SU-DHL-6 (cell line): Measurements from ENCODE around the gene ANKIB1.

Source experiments
- H2AFZ ChIP-seq: fragments of 200-600 bp; sonication (generic); 2 replicates; pipeline ENCODE4 v1.6.1; 2014; ENCODE audit warnings: low read depth, mild to moderate bottlenecking, moderate library complexity, mixed read lengths, antibody characterized with exemption, low read length; ENCODE audit not compliant: severe bottlenecking
- H3F3A ChIP-seq: fragments of 200-600 bp; shearing (Covaris generic); 2 replicates; pipeline ENCODE4 v1.6.0; 2016; ENCODE audit warnings: antibody characterized with exemption, mild to moderate bottlenecking; ENCODE audit not compliant: insufficient read depth
- H3K27ac ChIP-seq: fragments of 200-600 bp; sonication (generic); 2 replicates; pipeline ENCODE4 v1.5.1; 2016; ENCODE audit warnings: low read depth, mild to moderate bottlenecking, low read length, moderate library complexity, mixed read lengths
- H3K27me3 ChIP-seq: fragments of 200-600 bp; sonication (generic), shearing (Covaris generic); 2 replicates; pipeline ENCODE4 v1.6.0; 2014; ENCODE audit warnings: mild to moderate bottlenecking, low read length
- H3K36me3 ChIP-seq: fragments of 200-600 bp; sonication (generic); 2 replicates; pipeline ENCODE4 v1.6.1; 2014; ENCODE audit warnings: mild to moderate bottlenecking, low read length, mixed read lengths
- H3K4me2 ChIP-seq: fragments of 300-600, 200-600 bp; shearing (Covaris generic), sonication (generic); 2 replicates; pipeline ENCODE4 v1.6.0; 2014; ENCODE audit warnings: low read length, low read depth, mild to moderate bottlenecking; ENCODE audit not compliant: poor library complexity, severe bottlenecking
- H3K4me3 ChIP-seq: fragments of 200-600 bp; sonication (generic); 2 replicates; pipeline ENCODE4 v1.5.1; 2014; ENCODE audit warnings: antibody characterized with exemption, low read length, mild to moderate bottlenecking, mixed read lengths; ENCODE audit not compliant: insufficient read depth, poor library complexity, severe bottlenecking
- H3K79me2 ChIP-seq: fragments of 200-600 bp; sonication (generic); 2 replicates; pipeline ENCODE4 v1.6.1; 2014; ENCODE audit warnings: mild to moderate bottlenecking, low read length, moderate library complexity; ENCODE audit not compliant: insufficient read depth
- H3K9ac ChIP-seq: fragments of 200-600 bp; sonication (generic); 2 replicates; pipeline ENCODE4 v1.7.0; 2014; ENCODE audit warnings: mild to moderate bottlenecking, low read length
- H3K9me2 ChIP-seq: fragments of 200-600 bp; sonication (generic); replicated peaks from 2 replicates; pipeline ENCODE4 v1.6.1; 2014; ENCODE audit warnings: low read length; ENCODE audit not compliant: insufficient read depth
- H3K9me3 ChIP-seq: fragments of 200-600 bp; sonication (generic); 2 replicates; pipeline ENCODE4 v1.6.1; 2014; ENCODE audit warnings: low read length, mixed read lengths; ENCODE audit not compliant: insufficient read depth
- H4K20me1 ChIP-seq: fragments of 200-600 bp; sonication (generic); 2 replicates; pipeline ENCODE4 v1.6.1; 2014; ENCODE audit warnings: low read depth, mild to moderate bottlenecking, antibody characterized with exemption, low read length, moderate library complexity, mixed read lengths
- EZH2phosphoT487 ChIP-seq: fragments of 200-600 bp; sonication (generic), shearing (Covaris generic); conservative IDR thresholded peaks from 2 replicates; pipeline ENCODE4 v1.6.1; 2018; ENCODE audit warnings: mild to moderate bottlenecking, antibody characterized with exemption, low read length, moderate library complexity, mixed read lengths
- TF ChIP-seq, protein P1 (sequence below): fragments of 200-600 bp; sonication (generic); IDR thresholded peaks from one replicate; pipeline ENCODE4 v1.5.1; 2017; ENCODE audit warnings: antibody characterized with exemption, mild to moderate bottlenecking, low read length, moderate library complexity; ENCODE audit not compliant: insufficient read depth, poor library complexity, severe bottlenecking

ANKIB1 gene

DNA sequence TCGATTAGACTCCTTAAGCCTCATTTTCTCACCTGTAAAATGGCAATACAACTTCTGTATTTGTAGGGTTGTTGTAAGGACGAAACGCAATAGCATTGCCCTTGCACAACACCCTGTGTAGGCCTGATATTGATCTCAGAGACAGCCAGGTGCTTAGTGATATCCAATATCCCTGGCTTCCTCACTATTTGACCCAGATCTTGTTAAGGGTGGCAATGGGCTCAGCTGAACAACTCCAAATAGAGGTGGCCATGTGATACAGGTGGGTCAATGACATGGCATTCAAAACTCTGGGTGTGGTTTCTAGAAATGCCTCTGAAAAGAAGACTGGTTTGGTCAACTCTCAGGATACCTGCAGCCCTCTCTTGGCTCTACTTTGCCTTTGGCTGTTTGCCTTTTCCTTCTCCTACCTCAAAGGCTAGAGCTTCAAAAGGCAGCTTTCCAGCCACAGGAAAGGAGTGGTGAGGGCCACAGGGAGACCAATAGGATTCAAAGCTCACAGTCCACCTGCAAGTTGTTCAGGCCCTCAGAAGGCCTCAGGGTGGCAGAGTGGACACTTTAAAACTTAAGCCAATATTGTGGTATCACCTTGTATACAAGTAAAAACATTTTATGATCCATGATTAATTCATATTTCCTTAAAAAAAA, 186.6 kb downstream of the ANKIB1 start:
- Histone ChIP-seq H4K20me1 (no peaks in the 10 kb centered on the region), H3K4me2 (no peak overlapping the region), H3F3A (no peaks in the 10 kb centered on the region), H3K36me3 (no peaks in the 10 kb centered on the region), H3K9me2 (no peaks in the 10 kb centered on the region), H3K4me3 (no peak overlapping the region), H3K9me3 (no peaks in the 10 kb centered on the region), H2AFZ (no peak overlapping the region), H3K79me2 (no peaks in the 10 kb centered on the region), H3K27me3 (no peaks in the 10 kb centered on the region), H3K27ac (no peak overlapping the region), H3K9ac (no peak overlapping the region)
- TF ChIP-seq EZH2phosphoT487 = no peak
- TF ChIP-seq, protein P1, sequence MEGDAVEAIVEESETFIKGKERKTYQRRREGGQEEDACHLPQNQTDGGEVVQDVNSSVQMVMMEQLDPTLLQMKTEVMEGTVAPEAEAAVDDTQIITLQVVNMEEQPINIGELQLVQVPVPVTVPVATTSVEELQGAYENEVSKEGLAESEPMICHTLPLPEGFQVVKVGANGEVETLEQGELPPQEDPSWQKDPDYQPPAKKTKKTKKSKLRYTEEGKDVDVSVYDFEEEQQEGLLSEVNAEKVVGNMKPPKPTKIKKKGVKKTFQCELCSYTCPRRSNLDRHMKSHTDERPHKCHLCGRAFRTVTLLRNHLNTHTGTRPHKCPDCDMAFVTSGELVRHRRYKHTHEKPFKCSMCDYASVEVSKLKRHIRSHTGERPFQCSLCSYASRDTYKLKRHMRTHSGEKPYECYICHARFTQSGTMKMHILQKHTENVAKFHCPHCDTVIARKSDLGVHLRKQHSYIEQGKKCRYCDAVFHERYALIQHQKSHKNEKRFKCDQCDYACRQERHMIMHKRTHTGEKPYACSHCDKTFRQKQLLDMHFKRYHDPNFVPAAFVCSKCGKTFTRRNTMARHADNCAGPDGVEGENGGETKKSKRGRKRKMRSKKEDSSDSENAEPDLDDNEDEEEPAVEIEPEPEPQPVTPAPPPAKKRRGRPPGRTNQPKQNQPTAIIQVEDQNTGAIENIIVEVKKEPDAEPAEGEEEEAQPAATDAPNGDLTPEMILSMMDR = no peak

DNA sequence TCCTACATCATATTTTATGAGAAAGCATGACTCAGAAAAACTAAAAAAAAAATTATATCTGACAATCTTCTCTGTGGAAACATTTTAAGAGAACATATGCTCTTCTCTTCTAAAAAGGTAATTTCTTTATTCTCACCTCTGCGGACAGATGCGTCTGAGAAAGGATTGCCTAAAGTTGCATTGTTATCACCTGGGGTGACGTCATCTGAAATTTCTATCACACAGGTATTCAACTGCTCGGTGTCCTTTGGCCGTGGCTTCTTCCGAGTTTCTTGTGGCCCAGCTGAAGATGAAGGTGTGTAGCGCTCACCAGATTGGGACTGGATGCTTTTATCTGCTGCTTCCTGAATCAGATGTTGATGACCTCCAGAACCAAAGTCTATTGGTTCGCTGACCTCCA, 187.2 kb downstream of the ANKIB1 start:
- Histone ChIP-seq H3K79me2 (no peaks in the 10 kb centered on the region), H2AFZ (no peak overlapping the region), H3K9ac (no peak overlapping the region), H3K4me3 (no peak overlapping the region), H3K27me3 (no peaks in the 10 kb centered on the region), H3F3A (no peaks in the 10 kb centered on the region), H3K9me2 (no peaks in the 10 kb centered on the region), H3K27ac (no peak overlapping the region), H4K20me1 (no peaks in the 10 kb centered on the region), H3K36me3 (no peaks in the 10 kb centered on the region), H3K4me2 (no peak overlapping the region), H3K9me3 (no peaks in the 10 kb centered on the region)
- TF ChIP-seq, protein P1 = no peak
- TF ChIP-seq EZH2phosphoT487 = no peak

DNA sequence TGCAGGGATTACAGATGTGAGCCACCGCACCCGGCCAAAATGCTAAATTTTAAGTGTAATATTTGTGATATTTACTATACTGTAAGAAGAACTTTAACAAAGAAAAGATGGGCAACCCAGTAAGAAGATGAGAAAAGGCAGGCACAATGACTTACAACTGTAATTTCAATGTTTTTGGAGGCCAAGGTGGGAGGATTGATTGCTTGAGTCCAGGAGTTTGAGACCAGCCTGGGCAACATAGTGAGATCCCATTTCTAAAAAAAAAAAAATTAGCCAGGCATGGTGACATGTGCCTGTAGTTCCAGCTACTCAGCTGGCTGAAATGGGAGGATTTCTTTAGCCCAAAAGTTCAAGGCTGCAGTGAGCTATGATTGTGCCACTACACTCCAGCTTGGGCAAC, 189.8 kb downstream of the ANKIB1 start:
- TF ChIP-seq EZH2phosphoT487 = no peak
- TF ChIP-seq, protein P1 = no peak
- Histone ChIP-seq H4K20me1 (no peaks in the 10 kb centered on the region), H3K9me3 (no peaks in the 10 kb centered on the region), H3K27ac (no peak overlapping the region), H3K36me3 (no peaks in the 10 kb centered on the region), H3K9me2 (no peaks in the 10 kb centered on the region), H3K4me2 (no peak overlapping the region), H2AFZ (no peak overlapping the region), H3K4me3 (no peak overlapping the region), H3F3A (no peaks in the 10 kb centered on the region), H3K9ac (no peak overlapping the region), H3K79me2 (no peaks in the 10 kb centered on the region), H3K27me3 (no peaks in the 10 kb centered on the region)
